Endothelial cell of umbilical vein (primary cell): ENCODE data around the gene TMEM121.

Experiments
- MAX ChIP-seq: IDR thresholded peaks from 2 replicates; pipeline ENCODE4 v1.6.1; 2011; ENCODE audit not compliant: insufficient read depth, insufficient read length
- POLR2A ChIP-seq: IDR thresholded peaks from 2 replicates; pipeline ENCODE4 v1.6.1; 2012; ENCODE audit warnings: low read depth, mild to moderate bottlenecking, control low read depth, low read length
- POLR2AphosphoS5 ChIP-seq: IDR thresholded peaks from 2 replicates; pipeline ENCODE4 v1.6.1; 2012; ENCODE audit warnings: low read depth, mild to moderate bottlenecking, control low read depth, low read length, moderate library complexity; ENCODE audit not compliant: insufficient read depth
- TF ChIP-seq, protein P1 (sequence below), 2 donors: IDR thresholded peaks; 1 replicate in 1 of 2; 2 replicates in 1 of 2; pipeline ENCODE4 v1.5.1; 2011; ENCODE audit warnings: low read length in 2 of 2, mild to moderate bottlenecking in 2 of 2, moderate library complexity in 2 of 2, control low read depth in 1 of 2, inconsistent platforms in 1 of 2, low read depth in 1 of 2; ENCODE audit not compliant: insufficient read depth in 1 of 2; ENCODE audit errors: extremely low read depth in 1 of 2

- TF ChIP-seq, protein P1, sequence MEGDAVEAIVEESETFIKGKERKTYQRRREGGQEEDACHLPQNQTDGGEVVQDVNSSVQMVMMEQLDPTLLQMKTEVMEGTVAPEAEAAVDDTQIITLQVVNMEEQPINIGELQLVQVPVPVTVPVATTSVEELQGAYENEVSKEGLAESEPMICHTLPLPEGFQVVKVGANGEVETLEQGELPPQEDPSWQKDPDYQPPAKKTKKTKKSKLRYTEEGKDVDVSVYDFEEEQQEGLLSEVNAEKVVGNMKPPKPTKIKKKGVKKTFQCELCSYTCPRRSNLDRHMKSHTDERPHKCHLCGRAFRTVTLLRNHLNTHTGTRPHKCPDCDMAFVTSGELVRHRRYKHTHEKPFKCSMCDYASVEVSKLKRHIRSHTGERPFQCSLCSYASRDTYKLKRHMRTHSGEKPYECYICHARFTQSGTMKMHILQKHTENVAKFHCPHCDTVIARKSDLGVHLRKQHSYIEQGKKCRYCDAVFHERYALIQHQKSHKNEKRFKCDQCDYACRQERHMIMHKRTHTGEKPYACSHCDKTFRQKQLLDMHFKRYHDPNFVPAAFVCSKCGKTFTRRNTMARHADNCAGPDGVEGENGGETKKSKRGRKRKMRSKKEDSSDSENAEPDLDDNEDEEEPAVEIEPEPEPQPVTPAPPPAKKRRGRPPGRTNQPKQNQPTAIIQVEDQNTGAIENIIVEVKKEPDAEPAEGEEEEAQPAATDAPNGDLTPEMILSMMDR (IDR thresholded peaks at IDR 0.05; ENCODE audit: extremely low read depth in 1 of 2, insufficient read depth in 1 of 2, low read depth in 1 of 2, low read length in 2 of 2): no peak
- no peak for TF ChIP-seq MAX
- no peak for TF ChIP-seq POLR2A
- no peak for TF ChIP-seq POLR2AphosphoS5
Observed at GRCh38 chr14:105498430-105499255, 27.7 kb upstream of the TMEM121 start.
